ENCODE data around the gene EYS. TPM values are rescaled to one million over a fixed set of nuclear protein-coding genes. Genes with fewer than 3 reads are reported as not detected.

The EYS gene
- total RNA-seq, 1 experiment from 2014 or later = not detected

DNA sequence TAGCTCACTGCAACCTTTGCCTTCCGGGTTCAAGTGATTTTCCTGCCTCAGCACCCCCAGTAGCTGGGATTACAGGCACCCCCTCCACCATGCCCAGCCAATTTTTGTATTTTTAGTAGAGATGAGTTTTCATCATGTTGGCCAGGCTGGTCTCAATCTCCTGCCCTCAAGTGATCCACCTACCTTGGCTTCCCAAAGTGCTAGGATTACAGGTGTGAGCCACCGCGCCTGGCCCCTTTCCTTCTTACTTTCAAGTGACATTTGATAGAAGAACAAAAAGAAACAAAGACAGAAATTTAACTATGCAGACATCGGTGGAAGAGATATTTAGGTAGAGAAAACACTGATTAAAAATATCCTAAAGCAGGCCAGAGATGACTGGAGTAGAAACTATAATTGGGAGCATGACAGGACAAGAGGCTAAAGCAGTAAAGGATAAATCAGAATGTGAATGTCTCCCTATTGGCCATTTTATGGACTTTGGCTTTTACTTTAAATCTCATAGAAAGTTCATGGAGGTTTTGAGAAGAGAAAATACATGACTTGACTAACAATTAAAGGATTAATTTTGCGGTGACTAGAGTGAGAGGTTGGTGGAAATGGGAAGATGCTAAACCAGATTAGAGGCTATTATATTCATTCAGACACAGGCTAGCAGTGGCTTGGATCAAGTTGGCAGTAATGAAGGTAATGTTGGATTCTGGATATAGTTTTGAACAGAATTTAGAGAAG lies 2.2 kb upstream of the EYS start:
- Histone ChIP-seq H3K4me2 (ENCODE audit: insufficient read depth, insufficient read length, low read length) (no peak overlapping the region), H3K79me1 (ENCODE audit: insufficient read depth, low read depth, low read length, poor library complexity, severe bottlenecking) (no peaks in the 10 kb centered on the region), H2BK12ac (ENCODE audit: insufficient read length, low read depth, low read length) (no peak overlapping the region), H3K27me3 (ENCODE audit: insufficient read depth, low read length) (no peaks in the 10 kb centered on the region), H3K23ac (ENCODE audit: insufficient read length, low read depth, low read length) (no peak overlapping the region), H3K79me2 (ENCODE audit: insufficient read depth, low read length) (no peaks in the 10 kb centered on the region), H3K9ac (ENCODE audit: extremely low read depth, insufficient read length, low read length) (no peak overlapping the region), H4K20me1 (ENCODE audit: control insufficient read depth, insufficient read depth, insufficient read length) (no peaks in the 10 kb centered on the region), H3K18ac (ENCODE audit: insufficient read length, low read depth, low read length) (no peak overlapping the region), H2BK120ac (ENCODE audit: low read depth, low read length, poor library complexity, severe bottlenecking) (no peak overlapping the region), H3K14ac (ENCODE audit: insufficient read depth, low read length) (no peak overlapping the region), H4K91ac (ENCODE audit: insufficient read length, low read depth, low read length) (no peak overlapping the region), H3K27ac (ENCODE audit: insufficient read length, low read depth, low read length) (no peak overlapping the region), H3T11ph (ENCODE audit: low read length) (no peak overlapping the region), H2BK5ac (ENCODE audit: insufficient read length, low read length) (no peak overlapping the region), H3K9me3 (ENCODE audit: control insufficient read depth, low read depth, low read length) (no peaks in the 10 kb centered on the region), H4K5ac (ENCODE audit: insufficient read length, low read depth, low read length) (no peak overlapping the region), H2AK5ac (ENCODE audit: insufficient read length, low read length) (no peak overlapping the region), H2BK20ac (ENCODE audit: low read depth, low read length, poor library complexity, severe bottlenecking) (no peak overlapping the region), H2BK15ac (ENCODE audit: low read depth, low read length) (no peak overlapping the region), H3K56ac (ENCODE audit: insufficient read length, low read depth, low read length) (no peak overlapping the region), H3K23me2 (ENCODE audit: insufficient read length, low read depth, low read length, poor library complexity, severe bottlenecking) (no peaks in the 10 kb centered on the region), H3K4me1 (ENCODE audit: insufficient read depth, low read length) (no peaks in the 10 kb centered on the region), H4K8ac (replicated peaks; ENCODE audit: insufficient read length, low read depth, low read length) (no peak overlapping the region), H2AFZ (ENCODE audit: low read length) (no peak overlapping the region), H3K4ac (ENCODE audit: low read depth, low read length) (no peak overlapping the region)
- H3K4me3 Mint-ChIP-seq = no peak overlapping the region
- no peaks in the 10 kb centered on the region for H3K36me3 Mint-ChIP-seq (ENCODE audit: insufficient read depth in 1 of 3, low read depth in 3 of 3)
- WGBS (ENCODE audit: extremely low coverage, insufficient read length, low lambda C conversion rate) = no CpG with 5 or more reads among the region's 5 CpGs
- no peak for DNase-seq
- H3K27me3 Mint-ChIP-seq (ENCODE audit: low read depth) = no peaks in the 10 kb centered on the region
- no peaks in the 10 kb centered on the region; a peak in 1 of 5 replicates for H3K9me3 Mint-ChIP-seq
- H3K4me1 Mint-ChIP-seq = peaks cover 3 to 15% of the 10 kb centered on the region in 2 experiments; a peak in 2 of 4 replicates
- TF ChIP-seq, protein P1, sequence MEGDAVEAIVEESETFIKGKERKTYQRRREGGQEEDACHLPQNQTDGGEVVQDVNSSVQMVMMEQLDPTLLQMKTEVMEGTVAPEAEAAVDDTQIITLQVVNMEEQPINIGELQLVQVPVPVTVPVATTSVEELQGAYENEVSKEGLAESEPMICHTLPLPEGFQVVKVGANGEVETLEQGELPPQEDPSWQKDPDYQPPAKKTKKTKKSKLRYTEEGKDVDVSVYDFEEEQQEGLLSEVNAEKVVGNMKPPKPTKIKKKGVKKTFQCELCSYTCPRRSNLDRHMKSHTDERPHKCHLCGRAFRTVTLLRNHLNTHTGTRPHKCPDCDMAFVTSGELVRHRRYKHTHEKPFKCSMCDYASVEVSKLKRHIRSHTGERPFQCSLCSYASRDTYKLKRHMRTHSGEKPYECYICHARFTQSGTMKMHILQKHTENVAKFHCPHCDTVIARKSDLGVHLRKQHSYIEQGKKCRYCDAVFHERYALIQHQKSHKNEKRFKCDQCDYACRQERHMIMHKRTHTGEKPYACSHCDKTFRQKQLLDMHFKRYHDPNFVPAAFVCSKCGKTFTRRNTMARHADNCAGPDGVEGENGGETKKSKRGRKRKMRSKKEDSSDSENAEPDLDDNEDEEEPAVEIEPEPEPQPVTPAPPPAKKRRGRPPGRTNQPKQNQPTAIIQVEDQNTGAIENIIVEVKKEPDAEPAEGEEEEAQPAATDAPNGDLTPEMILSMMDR (conservative IDR thresholded peaks at IDR 0.05) = no peak
- no peak overlapping the region; a peak in 1 of 7 replicates for H3K27ac Mint-ChIP-seq
